ENCODE data around the gene SLC35F3.

The SLC35F3 gene

GRCh38 chr1:234125283-234125682 lies 220.8 kb downstream of the SLC35F3 start:
- Histone ChIP-seq H3K27ac (ENCODE audit: low read length) (no peak overlapping the region), H3K27me3 (ENCODE audit: low read depth, low read length) (no peaks in the 10 kb centered on the region), H3K4me3 (ENCODE audit: low read depth in 1 of 2, low read length in 2 of 2) (no peak overlapping the region), H3K4me1 (ENCODE audit: control insufficient read depth in 1 of 2, insufficient read depth in 2 of 2, low read length in 2 of 2) (no peaks in the 10 kb centered on the region), H3K9me3 (ENCODE audit: control insufficient read depth in 1 of 2, low read length in 2 of 2) (no peaks in the 10 kb centered on the region), H3K36me3 (ENCODE audit: control insufficient read depth in 1 of 2, insufficient read depth in 2 of 2, low read length in 2 of 2) (no peaks in the 10 kb centered on the region)

DNA sequence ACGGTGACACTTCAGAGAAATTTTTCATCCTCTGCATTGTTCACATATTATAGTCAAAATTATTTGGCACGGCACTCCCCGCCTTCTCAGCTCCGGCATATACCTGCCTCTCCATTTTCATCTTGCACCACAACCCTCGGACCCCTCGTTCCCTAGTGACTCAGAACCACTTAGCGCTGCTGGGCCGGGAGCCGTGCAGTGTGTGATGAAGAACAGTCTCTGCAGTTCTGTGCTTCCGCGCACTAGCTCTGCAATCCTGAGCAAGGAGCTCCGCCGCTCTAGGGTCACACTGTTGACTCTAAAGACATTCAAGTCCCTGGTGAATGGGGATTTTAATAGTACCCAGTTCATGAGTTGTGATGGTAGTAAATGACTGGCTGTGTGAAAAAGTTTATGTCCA lies 221.2 kb downstream of the SLC35F3 start:
- no peaks in the 10 kb centered on the region for H3K9me3 ChIP-seq (ENCODE audit: control insufficient read depth in 1 of 2, low read length in 2 of 2)
- no peaks in the 10 kb centered on the region for H3K4me1 ChIP-seq (ENCODE audit: control insufficient read depth in 1 of 2, insufficient read depth in 2 of 2, low read length in 2 of 2)
- H3K27me3 ChIP-seq (ENCODE audit: low read depth, low read length) = no peaks in the 10 kb centered on the region
- H3K4me3 ChIP-seq (ENCODE audit: low read depth in 1 of 2, low read length in 2 of 2) = no peak overlapping the region
- no peak overlapping the region for H3K27ac ChIP-seq (ENCODE audit: low read length)
- no peaks in the 10 kb centered on the region for H3K36me3 ChIP-seq (ENCODE audit: control insufficient read depth in 1 of 2, insufficient read depth in 2 of 2, low read length in 2 of 2)

- H3K4me3 ChIP-seq (ENCODE audit: low read depth in 1 of 2, low read length in 2 of 2) = no peak overlapping the region
These were observed 222.7 kb downstream of the SLC35F3 start for GRCh38 chr1:234127026-234127671.

DNA sequence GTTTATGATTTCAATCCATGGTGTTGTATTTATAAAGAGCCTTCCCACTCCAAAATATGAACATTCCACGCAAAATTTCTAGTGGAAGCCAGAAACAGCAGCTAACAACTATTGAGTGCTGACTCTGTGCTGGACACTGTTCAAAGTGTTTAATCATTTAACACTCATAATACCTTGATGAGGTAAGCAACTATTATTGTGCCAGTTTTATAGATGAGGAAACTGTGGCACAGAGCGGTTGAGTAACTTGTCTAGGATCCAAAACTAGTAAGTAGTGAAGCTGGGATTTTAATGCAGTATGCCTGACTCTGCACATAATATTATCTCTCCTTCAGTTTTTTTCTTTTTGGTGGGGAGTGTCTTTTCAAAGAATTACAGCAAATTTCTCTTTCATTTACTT lies 228.3 kb downstream of the SLC35F3 start:
- H3K27ac ChIP-seq (ENCODE audit: low read length) = no peak overlapping the region
- H3K9me3 ChIP-seq (ENCODE audit: control insufficient read depth in 1 of 2, low read length in 2 of 2) = no peaks in the 10 kb centered on the region
- H3K4me3 ChIP-seq (ENCODE audit: low read depth in 1 of 2, low read length in 2 of 2) = no peak overlapping the region
- H3K36me3 ChIP-seq (ENCODE audit: control insufficient read depth in 1 of 2, insufficient read depth in 2 of 2, low read length in 2 of 2) = no peaks in the 10 kb centered on the region
- H3K27me3 ChIP-seq (ENCODE audit: low read depth, low read length) = no peaks in the 10 kb centered on the region
- H3K4me1 ChIP-seq (ENCODE audit: control insufficient read depth in 1 of 2, insufficient read depth in 2 of 2, low read length in 2 of 2) = no peaks in the 10 kb centered on the region

More at GRCh38 chr1:234127026-234127671, 222.7 kb downstream of the SLC35F3 start:
- Histone ChIP-seq H3K27me3 (ENCODE audit: low read depth, low read length) (no peaks in the 10 kb centered on the region), H3K9me3 (ENCODE audit: control insufficient read depth in 1 of 2, low read length in 2 of 2) (no peaks in the 10 kb centered on the region), H3K36me3 (ENCODE audit: control insufficient read depth in 1 of 2, insufficient read depth in 2 of 2, low read length in 2 of 2) (no peaks in the 10 kb centered on the region), H3K4me1 (ENCODE audit: control insufficient read depth in 1 of 2, insufficient read depth in 2 of 2, low read length in 2 of 2) (no peaks in the 10 kb centered on the region), H3K27ac (ENCODE audit: low read length) (no peak overlapping the region)

DNA sequence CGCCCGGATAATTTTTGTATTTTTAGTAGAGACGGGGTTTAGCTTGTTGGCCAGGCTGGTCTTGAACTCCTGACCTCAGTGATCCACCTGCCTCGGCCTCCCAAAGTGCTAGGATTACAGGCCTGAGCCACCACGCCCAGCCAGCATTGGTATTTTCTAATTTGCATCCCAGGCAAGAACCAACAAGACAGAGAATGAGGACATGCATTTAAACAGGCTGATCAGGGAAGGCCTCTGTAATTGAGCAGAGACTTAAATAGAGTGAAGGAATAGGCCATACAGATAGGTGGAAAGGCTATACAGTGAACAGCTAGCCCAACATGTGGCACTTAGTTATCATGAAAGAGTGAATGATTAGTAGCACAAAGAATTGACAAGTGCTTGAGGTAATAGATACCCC lies 230.4 kb downstream of the SLC35F3 start:
- H3K27me3 ChIP-seq (ENCODE audit: low read depth, low read length) = no peaks in the 10 kb centered on the region
- H3K4me1 ChIP-seq (ENCODE audit: control insufficient read depth in 1 of 2, insufficient read depth in 2 of 2, low read length in 2 of 2) = no peaks in the 10 kb centered on the region
- H3K4me3 ChIP-seq (ENCODE audit: low read depth in 1 of 2, low read length in 2 of 2) = no peak overlapping the region
- no peaks in the 10 kb centered on the region for H3K9me3 ChIP-seq (ENCODE audit: control insufficient read depth in 1 of 2, low read length in 2 of 2)
- no peaks in the 10 kb centered on the region for H3K36me3 ChIP-seq (ENCODE audit: control insufficient read depth in 1 of 2, insufficient read depth in 2 of 2, low read length in 2 of 2)
- no peak overlapping the region for H3K27ac ChIP-seq (ENCODE audit: low read length)

GRCh38 chr1:234135501-234135900 lies 231.0 kb downstream of the SLC35F3 start:
- Histone ChIP-seq H3K36me3 (ENCODE audit: control insufficient read depth in 1 of 2, insufficient read depth in 2 of 2, low read length in 2 of 2) (no peaks in the 10 kb centered on the region), H3K27me3 (ENCODE audit: low read depth, low read length) (no peaks in the 10 kb centered on the region), H3K27ac (ENCODE audit: low read length) (no peak overlapping the region), H3K9me3 (ENCODE audit: control insufficient read depth in 1 of 2, low read length in 2 of 2) (no peaks in the 10 kb centered on the region), H3K4me3 (ENCODE audit: low read depth in 1 of 2, low read length in 2 of 2) (no peak overlapping the region), H3K4me1 (ENCODE audit: control insufficient read depth in 1 of 2, insufficient read depth in 2 of 2, low read length in 2 of 2) (no peaks in the 10 kb centered on the region)

- H3K27ac ChIP-seq (ENCODE audit: low read length) = no peak overlapping the region
- no peaks in the 10 kb centered on the region for H3K36me3 ChIP-seq (ENCODE audit: control insufficient read depth in 1 of 2, insufficient read depth in 2 of 2, low read length in 2 of 2)
- no peaks in the 10 kb centered on the region for H3K9me3 ChIP-seq (ENCODE audit: control insufficient read depth in 1 of 2, low read length in 2 of 2)
- H3K4me3 ChIP-seq (ENCODE audit: low read depth in 1 of 2, low read length in 2 of 2) = no peak overlapping the region
- no peaks in the 10 kb centered on the region for H3K4me1 ChIP-seq (ENCODE audit: control insufficient read depth in 1 of 2, insufficient read depth in 2 of 2, low read length in 2 of 2)
- H3K27me3 ChIP-seq (ENCODE audit: low read depth, low read length) = no peaks in the 10 kb centered on the region
These were observed 231.6 kb downstream of the SLC35F3 start for GRCh38 chr1:234136073-234136472.

DNA sequence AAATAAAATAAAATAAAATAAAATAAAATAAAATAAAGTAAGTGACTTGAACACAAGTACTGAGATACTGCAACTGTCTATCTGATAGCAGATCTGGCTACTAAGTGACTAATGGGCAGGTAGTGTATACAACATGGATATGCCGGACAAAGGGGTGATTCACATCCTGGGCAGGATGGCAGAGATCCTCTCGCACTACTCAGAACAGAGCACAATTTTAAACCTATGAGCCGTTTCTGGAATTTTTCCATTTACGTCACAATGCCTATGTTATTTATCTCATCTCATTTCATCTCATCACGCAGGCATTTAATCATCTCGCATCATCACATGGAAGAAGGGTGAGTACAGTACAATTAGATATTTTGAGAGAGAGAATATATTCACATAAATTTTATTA lies 235.5 kb downstream of the SLC35F3 start:
- no peak overlapping the region for H3K27ac ChIP-seq (ENCODE audit: low read length)
- no peaks in the 10 kb centered on the region for H3K27me3 ChIP-seq (ENCODE audit: low read depth, low read length)
- H3K36me3 ChIP-seq (ENCODE audit: control insufficient read depth in 1 of 2, insufficient read depth in 2 of 2, low read length in 2 of 2) = no peaks in the 10 kb centered on the region
- H3K9me3 ChIP-seq (ENCODE audit: control insufficient read depth in 1 of 2, low read length in 2 of 2) = no peaks in the 10 kb centered on the region
- no peak overlapping the region for H3K4me3 ChIP-seq (ENCODE audit: low read depth in 1 of 2, low read length in 2 of 2)
- no peaks in the 10 kb centered on the region for H3K4me1 ChIP-seq (ENCODE audit: control insufficient read depth in 1 of 2, insufficient read depth in 2 of 2, low read length in 2 of 2)

DNA sequence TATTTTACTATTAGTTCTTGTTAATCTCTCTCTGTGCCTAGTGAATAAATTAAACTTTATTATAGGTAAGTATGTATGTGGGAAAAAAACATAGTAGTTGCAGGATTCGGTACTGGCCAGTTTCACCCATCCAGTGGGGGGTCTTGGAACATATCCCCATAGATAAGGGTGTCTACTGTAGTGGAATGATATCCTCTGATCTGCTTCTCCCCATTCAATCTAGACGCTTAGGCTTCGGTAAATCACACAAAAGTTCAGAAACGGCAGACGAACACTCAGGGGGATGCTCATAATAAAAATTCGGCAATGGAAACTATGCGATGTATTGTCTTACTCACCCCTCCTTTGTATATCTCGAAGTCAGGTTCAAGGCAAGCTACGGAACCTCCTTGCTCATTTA lies 235.9 kb downstream of the SLC35F3 start:
- Histone ChIP-seq H3K9me3 (ENCODE audit: control insufficient read depth in 1 of 2, low read length in 2 of 2) (no peaks in the 10 kb centered on the region), H3K27ac (ENCODE audit: low read length) (no peak overlapping the region)

DNA sequence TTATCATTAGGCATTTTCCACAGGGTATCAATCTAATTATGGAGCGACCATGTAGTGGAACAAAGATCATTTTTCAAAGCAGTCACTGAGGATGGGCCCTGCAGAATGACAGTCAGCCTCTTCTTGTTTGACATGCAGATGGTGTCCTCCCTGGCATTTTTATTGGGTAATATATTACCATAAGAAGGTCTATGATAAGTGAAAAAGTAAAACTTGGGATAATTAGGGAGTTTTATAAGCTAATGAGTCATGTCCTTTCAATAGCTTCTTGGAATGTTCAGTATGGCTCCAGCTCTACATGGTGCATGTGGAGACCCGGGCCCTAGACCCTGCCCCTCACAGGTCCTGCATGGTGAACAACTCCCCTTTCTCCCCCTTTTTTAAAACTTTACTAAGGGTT lies 236.5 kb downstream of the SLC35F3 start:
- Histone ChIP-seq H3K27ac (ENCODE audit: low read length) (no peak overlapping the region), H3K9me3 (ENCODE audit: control insufficient read depth in 1 of 2, low read length in 2 of 2) (no peaks in the 10 kb centered on the region), H3K36me3 (ENCODE audit: control insufficient read depth in 1 of 2, insufficient read depth in 2 of 2, low read length in 2 of 2) (no peaks in the 10 kb centered on the region), H3K4me1 (ENCODE audit: control insufficient read depth in 1 of 2, insufficient read depth in 2 of 2, low read length in 2 of 2) (no peaks in the 10 kb centered on the region), H3K27me3 (ENCODE audit: low read depth, low read length) (no peaks in the 10 kb centered on the region), H3K4me3 (ENCODE audit: low read depth in 1 of 2, low read length in 2 of 2) (no peak overlapping the region)

More for the DNA sequence above, 235.9 kb downstream of the SLC35F3 start:
- Histone ChIP-seq H3K36me3 (ENCODE audit: control insufficient read depth in 1 of 2, insufficient read depth in 2 of 2, low read length in 2 of 2) (no peaks in the 10 kb centered on the region), H3K4me3 (ENCODE audit: low read depth in 1 of 2, low read length in 2 of 2) (no peak overlapping the region), H3K27me3 (ENCODE audit: low read depth, low read length) (no peaks in the 10 kb centered on the region), H3K4me1 (ENCODE audit: control insufficient read depth in 1 of 2, insufficient read depth in 2 of 2, low read length in 2 of 2) (no peaks in the 10 kb centered on the region)

DNA sequence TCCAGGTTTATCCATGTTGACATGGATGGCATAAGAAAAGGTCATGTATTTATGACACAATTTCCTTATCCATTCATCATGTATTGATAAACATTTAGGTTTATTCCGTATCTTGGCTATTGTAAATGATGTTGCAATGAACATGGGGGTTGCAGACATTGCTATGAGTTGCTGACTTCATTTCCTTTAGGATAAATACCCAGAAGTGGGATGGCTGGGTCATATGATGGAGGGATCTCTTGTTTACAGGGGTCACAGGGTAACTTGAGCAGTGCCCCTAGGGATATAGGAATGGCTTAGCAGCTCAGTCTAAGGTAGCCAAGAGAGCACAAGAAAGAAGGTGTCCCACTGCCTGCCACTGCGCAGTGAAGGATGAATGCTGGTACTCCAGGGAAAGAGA lies 239.2 kb downstream of the SLC35F3 start:
- Histone ChIP-seq H3K9me3 (ENCODE audit: control insufficient read depth in 1 of 2, low read length in 2 of 2) (no peaks in the 10 kb centered on the region), H3K27ac (ENCODE audit: low read length) (no peak overlapping the region), H3K36me3 (ENCODE audit: control insufficient read depth in 1 of 2, insufficient read depth in 2 of 2, low read length in 2 of 2) (no peaks in the 10 kb centered on the region), H3K4me3 (ENCODE audit: low read depth in 1 of 2, low read length in 2 of 2) (no peak overlapping the region), H3K27me3 (ENCODE audit: low read depth, low read length) (no peaks in the 10 kb centered on the region), H3K4me1 (ENCODE audit: control insufficient read depth in 1 of 2, insufficient read depth in 2 of 2, low read length in 2 of 2) (no peaks in the 10 kb centered on the region)

DNA sequence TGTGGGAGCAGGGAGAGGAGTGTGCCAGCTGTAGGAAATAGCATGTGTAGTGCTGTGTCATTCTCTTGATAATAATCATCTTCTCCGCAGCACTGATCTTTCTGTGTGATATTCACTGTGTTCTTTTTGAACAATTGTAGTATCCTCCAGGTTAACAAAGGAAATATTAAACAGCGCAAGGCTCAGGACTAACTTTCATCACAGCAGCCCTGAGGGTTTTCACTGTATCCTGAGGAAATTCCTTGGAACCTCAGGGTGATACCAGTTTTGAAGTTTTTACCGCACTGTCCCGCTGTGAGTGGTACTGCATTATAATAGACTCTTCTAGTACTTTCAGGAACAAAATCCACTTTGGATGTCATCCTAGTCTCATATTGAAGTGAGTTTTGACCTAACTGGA lies 240.4 kb downstream of the SLC35F3 start:
- Histone ChIP-seq H3K4me1 (ENCODE audit: control insufficient read depth in 1 of 2, insufficient read depth in 2 of 2, low read length in 2 of 2) (no peaks in the 10 kb centered on the region), H3K27ac (ENCODE audit: low read length) (no peak overlapping the region), H3K36me3 (ENCODE audit: control insufficient read depth in 1 of 2, insufficient read depth in 2 of 2, low read length in 2 of 2) (no peaks in the 10 kb centered on the region), H3K27me3 (ENCODE audit: low read depth, low read length) (no peaks in the 10 kb centered on the region), H3K9me3 (ENCODE audit: control insufficient read depth in 1 of 2, low read length in 2 of 2) (no peaks in the 10 kb centered on the region), H3K4me3 (ENCODE audit: low read depth in 1 of 2, low read length in 2 of 2) (no peak overlapping the region)
